AG09309 (cell line): ENCODE results near the gene THSD7A.
A peak's percentile ranks its signal among the peaks of the same experiment; 100 is the strongest.

Source experiments
- DNase-seq: peaks from one replicate; pipeline ENCODE4 v3.0.0-alpha.2; 2010; ENCODE audit warnings: low read depth
- H3K4me3 ChIP-seq: 2 replicates; pipeline ENCODE4 v1.5.1; 2011; ENCODE audit warnings: mild to moderate bottlenecking, low read depth, low read length, moderate library complexity; ENCODE audit not compliant: control insufficient read depth
- CTCF ChIP-seq: IDR thresholded peaks from 2 replicates; pipeline ENCODE4 v1.5.1; 2011; ENCODE audit warnings: mild to moderate bottlenecking, low read depth, low read length, inconsistent platforms; ENCODE audit not compliant: insufficient read depth, control insufficient read depth; ENCODE audit errors: missing control alignments

The THSD7A gene

GRCh38 chr7:11458736-11459483 is 373.1 kb downstream of the THSD7A start:
- no peak overlapping the region for H3K4me3 ChIP-seq
- TF ChIP-seq CTCF, result no peak
- DNase-seq, result peak; percentile 11

GRCh38 chr7:11457419-11457818 is 374.6 kb downstream of the THSD7A start:
- H3K4me3 ChIP-seq, result no peak overlapping the region
- DNase-seq, result no peak
- no peak for TF ChIP-seq CTCF

- no peak for DNase-seq
- TF ChIP-seq CTCF, result no peak
- no peak overlapping the region for H3K4me3 ChIP-seq
Measured at GRCh38 chr7:11456574-11456973, 375.4 kb downstream of the THSD7A start.

GRCh38 chr7:11452476-11452875 is 379.5 kb downstream of the THSD7A start:
- H3K4me3 ChIP-seq, result no peak overlapping the region
- DNase-seq, result no peak
- TF ChIP-seq CTCF, result no peak

GRCh38 chr7:11450281-11450680 is 381.7 kb downstream of the THSD7A start:
- no peak for DNase-seq
- no peak for TF ChIP-seq CTCF
- no peak overlapping the region for H3K4me3 ChIP-seq

GRCh38 chr7:11449316-11449715 is 382.7 kb downstream of the THSD7A start:
- no peak overlapping the region for H3K4me3 ChIP-seq
- DNase-seq, result no peak
- no peak for TF ChIP-seq CTCF
